Naive B cell (primary cell): ENCODE measurements around the gene OXA1L. TPM values are rescaled to one million over a fixed set of nuclear protein-coding genes. Genes with fewer than 3 reads are reported as not detected.

Experiments
- ATAC-seq, 2 donors: fragments of 150-1000 bp; cut with Tn5 transposase; 2 replicates each; pipeline ENCODE4 v1.10.0; 2021; ENCODE audit warnings: low read depth in 2 of 2, mild to moderate bottlenecking in 2 of 2, moderate library complexity in 2 of 2
- DNase-seq: peaks from one replicate; pipeline ENCODE4 v3.0.0; 2022
- H3K27ac Mint-ChIP-seq, 6 donors: one replicate each; pipeline ENCODE4 v1.8.0; 2020 to 2022; ENCODE audit warnings: mild to moderate bottlenecking in 6 of 6, mixed read lengths in 6 of 6, moderate library complexity in 5 of 6, inconsistent platforms in 2 of 6
- H3K27me3 Mint-ChIP-seq, 3 donors: one replicate each; pipeline ENCODE4 v1.8.0; 2021 to 2022; ENCODE audit warnings: mixed read lengths in 3 of 3, mild to moderate bottlenecking in 1 of 3
- H3K36me3 Mint-ChIP-seq, 2 donors: one replicate each; pipeline ENCODE4 v1.8.0; 2020 to 2022; ENCODE audit warnings: mixed read lengths in 2 of 2, inconsistent platforms in 1 of 2, mild to moderate bottlenecking in 1 of 2
- H3K4me1 Mint-ChIP-seq, 3 donors: one replicate each; pipeline ENCODE4 v1.8.0; 2020 to 2022; ENCODE audit warnings: mixed read lengths in 3 of 3, inconsistent platforms in 1 of 3, mild to moderate bottlenecking in 1 of 3, moderate library complexity in 1 of 3
- H3K4me3 Mint-ChIP-seq, 8 donors: one replicate each; pipeline ENCODE4 v1.8.0; 2020 to 2022; ENCODE audit warnings: mild to moderate bottlenecking in 8 of 8, mixed read lengths in 8 of 8, moderate library complexity in 8 of 8, inconsistent platforms in 2 of 8
- H3K9me3 Mint-ChIP-seq, 7 donors: one replicate each; pipeline ENCODE4 v1.8.0; 2020 to 2022; ENCODE audit warnings: mixed read lengths in 7 of 7, mild to moderate bottlenecking in 5 of 7, inconsistent platforms in 2 of 7, moderate library complexity in 1 of 7
- polyA plus RNA-seq, 6 donors: library from polyadenylated mRNA; unstranded; fragments of 300-500 nt; fragmentation: Illumina TruSeq; gene quantifications; one replicate each; pipeline ENCODE4 v1.2.3, GENCODE V29; 2021; ENCODE audit warnings: low read depth in 6 of 6

Gene OXA1L
- polyA plus RNA-seq, 6 donors from 2014 or later, result 56.9 to 83.5 (median 74.4) TPM

DNA sequence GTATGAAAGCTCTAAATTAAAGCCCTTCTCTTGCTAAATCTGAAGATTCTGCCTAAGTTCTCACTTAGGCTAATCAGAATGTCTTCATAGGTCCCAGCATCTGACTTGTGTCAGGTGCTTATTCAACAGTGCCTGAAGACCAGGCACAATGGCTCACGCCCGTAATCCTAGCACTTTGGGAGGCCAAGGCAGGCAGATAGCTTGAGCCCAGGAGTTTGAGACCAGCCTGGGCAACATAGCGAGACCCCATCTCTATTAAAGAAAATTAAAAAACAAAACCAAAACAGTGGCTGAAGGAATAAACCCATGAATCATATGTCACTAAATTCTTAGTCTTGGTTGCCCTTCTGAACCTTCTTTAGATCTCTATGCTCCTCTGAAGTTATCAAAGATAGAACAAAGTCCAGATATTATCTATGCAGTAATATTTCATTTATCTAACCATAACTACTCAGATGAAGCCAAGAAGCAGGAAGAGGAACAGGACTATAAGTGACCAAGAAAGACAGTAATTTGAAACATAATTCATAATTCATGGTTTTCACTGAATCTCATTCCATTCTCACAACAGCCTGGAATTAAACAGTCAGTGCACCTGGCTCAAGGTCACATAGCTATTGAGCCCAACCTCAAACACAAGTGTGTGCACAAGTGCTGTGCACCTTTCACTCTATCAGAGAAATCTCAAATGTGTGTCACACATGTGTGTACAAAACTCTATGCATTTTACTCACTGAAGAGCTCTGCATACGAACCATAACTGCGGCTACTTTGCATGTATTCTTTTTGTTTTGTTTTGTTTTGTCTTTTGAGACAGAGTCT, 42.1 kb downstream of the OXA1L start:
- H3K4me1 Mint-ChIP-seq, result peaks cover 54 to 88% (median 69%) of the 10 kb centered on the region in 3 donors
- no peaks in the 10 kb centered on the region for H3K9me3 Mint-ChIP-seq
- DNase-seq, result no peak
- H3K27me3 Mint-ChIP-seq, result no peaks in the 10 kb centered on the region
- no peaks in the 10 kb centered on the region for H3K36me3 Mint-ChIP-seq
- H3K4me3 Mint-ChIP-seq, result peak overlapping the region in 4 of 8 donors; percentile 24 to 51 (median 36)
- no peak for ATAC-seq
- H3K27ac Mint-ChIP-seq, result peak overlapping the region; percentile 0 to 78 (median 54)

DNA sequence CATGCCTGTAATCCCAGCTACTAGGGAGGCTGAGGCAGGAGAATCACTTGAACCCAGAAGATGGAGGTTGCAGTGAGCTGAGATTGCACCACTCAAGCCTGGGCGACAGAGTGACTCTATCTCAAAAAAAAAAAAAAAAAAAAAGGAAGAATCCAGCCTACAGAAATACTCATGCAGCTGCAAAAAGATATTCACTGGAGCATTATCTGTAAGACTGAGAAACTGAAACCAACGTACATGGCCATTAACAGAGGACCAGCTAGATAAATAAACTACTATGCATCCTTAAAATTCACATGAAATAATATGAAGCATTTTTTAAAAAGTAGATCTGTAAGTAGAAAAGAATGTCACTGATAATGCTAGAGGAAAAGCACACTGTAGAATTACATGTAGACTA, 45.2 kb downstream of the OXA1L start:
- no peaks in the 10 kb centered on the region for H3K36me3 Mint-ChIP-seq
- H3K4me3 Mint-ChIP-seq, result peak overlapping the region; percentile 23 to 91 (median 57)
- no peak for DNase-seq
- H3K4me1 Mint-ChIP-seq, result peaks cover 52 to 87% (median 68%) of the 10 kb centered on the region in 3 donors
- H3K27me3 Mint-ChIP-seq, result no peaks in the 10 kb centered on the region
- peak overlapping the region in 5 of 6 donors; percentile 68 to 98 (median 84) for H3K27ac Mint-ChIP-seq
- H3K9me3 Mint-ChIP-seq, result peaks cover 0 to 2% (median 0%) of the 10 kb centered on the region in 7 donors
- peak; percentile 61 for ATAC-seq

- peaks cover 44 to 83% (median 60%) of the 10 kb centered on the region in 3 donors for H3K4me1 Mint-ChIP-seq
- H3K36me3 Mint-ChIP-seq, result no peaks in the 10 kb centered on the region
- H3K9me3 Mint-ChIP-seq, result peaks cover 0 to 2% (median 0%) of the 10 kb centered on the region in 7 donors
- H3K27me3 Mint-ChIP-seq, result no peaks in the 10 kb centered on the region
- ATAC-seq (no peak), DNase-seq (no peak)
- peak overlapping the region in 7 of 8 donors; percentile 30 to 82 (median 62) for H3K4me3 Mint-ChIP-seq
- peak overlapping the region; percentile 27 to 98 (median 77) for H3K27ac Mint-ChIP-seq
Measured at GRCh38 chr14:22812744-22813143, 46.3 kb downstream of the OXA1L start.

DNA sequence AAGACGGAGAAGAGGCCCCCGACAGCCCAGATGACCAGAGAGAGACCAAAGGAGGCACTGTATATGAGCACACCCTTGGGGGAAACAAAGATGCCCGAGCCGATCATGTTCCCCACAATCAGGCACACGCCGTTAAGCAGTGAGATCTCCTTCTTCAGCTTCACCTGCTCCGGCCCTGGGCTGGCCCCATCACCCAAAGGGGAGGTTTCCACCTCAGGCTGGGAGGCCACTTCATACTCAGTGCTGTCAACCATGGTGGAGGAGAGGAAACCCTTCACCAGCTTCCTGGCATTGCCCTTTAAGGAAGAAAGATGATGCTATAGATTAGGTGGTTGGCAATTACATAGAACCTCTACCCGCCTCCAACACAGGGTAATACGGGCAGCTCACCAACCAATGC, 46.7 kb downstream of the OXA1L start:
- H3K9me3 Mint-ChIP-seq, result peaks cover 0 to 2% (median 0%) of the 10 kb centered on the region in 7 donors
- H3K4me1 Mint-ChIP-seq, result peaks cover 41 to 83% (median 59%) of the 10 kb centered on the region in 3 donors
- ATAC-seq, result no peak
- no peak for DNase-seq
- H3K36me3 Mint-ChIP-seq, result no peaks in the 10 kb centered on the region
- no peaks in the 10 kb centered on the region for H3K27me3 Mint-ChIP-seq
- peak overlapping the region; percentile 27 to 98 (median 77) for H3K27ac Mint-ChIP-seq
- peak overlapping the region in 7 of 8 donors; percentile 30 to 82 (median 62) for H3K4me3 Mint-ChIP-seq

DNA sequence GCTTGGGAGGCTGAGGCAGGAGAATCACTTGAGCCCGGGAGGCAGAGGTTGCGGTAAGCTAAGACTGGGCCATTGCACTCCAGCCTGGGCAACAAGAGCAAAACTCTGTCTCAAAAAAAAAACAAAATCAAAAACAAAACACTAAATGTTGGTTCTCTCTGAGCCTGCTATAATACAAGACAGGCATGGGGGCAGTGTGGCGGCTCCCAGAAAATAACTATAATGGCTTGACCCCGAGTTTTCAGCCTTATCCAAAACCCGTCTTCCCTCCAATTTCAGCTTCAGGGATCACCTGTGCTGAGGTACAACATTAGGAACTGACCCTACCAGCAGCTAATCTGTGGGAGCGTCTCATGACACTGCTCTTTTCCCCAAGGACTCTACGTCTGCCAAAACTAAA, 47.9 kb downstream of the OXA1L start:
- DNase-seq (no peak), ATAC-seq (no peak)
- peak overlapping the region in 3 of 6 donors; percentile 64 to 86 (median 85) for H3K27ac Mint-ChIP-seq
- H3K27me3 Mint-ChIP-seq, result no peaks in the 10 kb centered on the region
- H3K4me3 Mint-ChIP-seq, result peak overlapping the region in 7 of 8 donors; percentile 48 to 87 (median 72)
- peaks cover 0 to 2% (median 0%) of the 10 kb centered on the region in 7 donors for H3K9me3 Mint-ChIP-seq
- H3K36me3 Mint-ChIP-seq, result no peaks in the 10 kb centered on the region
- H3K4me1 Mint-ChIP-seq, result peaks cover 46 to 81% (median 60%) of the 10 kb centered on the region in 3 donors

DNA sequence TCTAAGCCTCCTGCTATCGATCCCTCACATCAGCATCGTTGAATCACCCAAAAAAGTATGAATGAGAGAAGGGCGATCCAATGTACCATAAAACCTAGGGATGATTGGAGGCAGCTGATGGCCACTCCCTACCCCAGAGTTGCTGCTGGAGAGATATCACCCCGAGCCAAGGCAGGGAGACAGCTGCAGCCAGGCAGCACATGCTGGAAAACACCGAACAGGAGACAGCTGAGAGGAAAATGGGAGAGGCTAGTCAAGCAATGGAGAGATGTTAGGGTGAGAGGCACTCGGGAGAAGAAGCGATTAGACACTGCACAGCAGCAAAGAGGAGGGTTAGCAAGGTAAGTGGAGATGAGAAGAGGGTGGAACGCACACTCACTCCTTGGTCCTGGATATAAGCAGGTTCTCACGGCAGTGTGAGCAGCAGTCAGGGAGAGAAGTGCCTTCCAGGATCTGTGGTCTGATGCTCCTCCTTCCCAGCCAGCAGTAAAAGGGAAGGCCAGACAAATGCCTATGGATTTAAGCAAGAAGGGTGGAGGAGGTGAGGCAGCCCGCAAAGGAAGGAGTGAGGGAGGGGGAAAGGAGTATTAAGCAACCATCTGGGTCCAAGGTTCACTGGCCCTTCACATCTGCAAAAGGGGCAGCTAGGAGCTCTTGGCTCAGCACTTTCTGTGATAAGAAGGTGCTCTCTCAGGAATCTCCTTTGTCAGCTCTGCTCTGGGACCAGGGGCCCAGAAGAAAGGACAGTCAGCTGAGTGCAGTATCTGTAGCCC, 48.6 kb downstream of the OXA1L start, which contains the start of gene SLC7A7:
Gene SLC7A7 (minus strand): TSS at position 495 of the 773 bp plus-strand sequence. CDS start 2,037 bp downstream, outside the sequence.
- Mint-ChIP-seq H3K27ac (peak within 1 kb of the TSS; percentile 74 to 96 (median 92)), H3K27me3 (no peaks in the 10 kb centered on the region), H3K4me3 (peak within 1 kb of the TSS; percentile 50 to 87 (median 77)), H3K36me3 (no peaks in the 10 kb centered on the region), H3K4me1 (peaks cover 53 to 83% (median 68%) of the 10 kb centered on the region in 3 donors), H3K9me3 (peaks cover 0 to 2% (median 0%) of the 10 kb centered on the region in 7 donors)
- no peak for ATAC-seq
- no peak for DNase-seq

DNA sequence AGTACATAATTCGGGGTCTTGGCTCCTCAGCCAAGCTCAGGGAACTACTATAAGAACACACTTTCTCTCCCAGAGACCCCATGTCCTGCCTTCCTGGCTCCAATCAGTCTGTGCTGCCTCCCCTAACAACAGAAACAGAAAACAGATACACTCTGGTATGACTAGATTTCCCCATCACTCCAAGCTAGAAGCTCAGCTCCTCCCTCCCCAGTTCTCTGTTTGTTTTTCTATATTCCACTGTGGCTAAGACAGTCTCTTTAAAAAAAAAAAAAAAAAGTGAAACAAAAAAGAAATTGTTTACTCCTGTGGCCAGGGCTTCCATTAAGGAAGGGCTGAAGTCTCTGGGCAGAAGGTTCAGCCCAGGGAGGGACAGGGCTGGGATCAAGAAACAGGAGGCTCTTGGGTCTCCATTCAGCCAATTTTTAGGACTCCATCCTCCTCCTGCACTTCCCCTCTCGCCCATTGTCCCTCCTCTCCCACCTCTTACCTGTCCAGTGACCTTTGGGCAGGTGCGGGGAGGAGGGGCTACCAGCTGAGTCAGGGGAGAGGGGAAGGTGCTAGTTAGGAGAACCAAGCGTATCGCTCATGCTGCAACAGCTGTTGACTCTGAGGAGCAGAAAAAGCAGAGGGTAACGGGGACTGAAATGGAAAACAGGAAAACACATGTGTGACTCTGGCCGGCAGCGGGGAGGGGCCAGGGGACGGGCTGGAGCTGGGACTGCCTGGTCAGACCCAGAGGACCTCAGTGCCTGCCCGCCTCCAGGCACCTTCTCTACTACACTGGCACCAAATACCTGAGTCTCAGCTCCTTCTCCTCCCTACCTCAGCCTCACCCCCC, 52.9 kb downstream of the OXA1L start:
- H3K4me1 Mint-ChIP-seq, result peaks cover 47 to 87% (median 60%) of the 10 kb centered on the region in 3 donors
- no peak for ATAC-seq
- H3K27ac Mint-ChIP-seq, result peak overlapping the region; percentile 65 to 89 (median 84)
- peaks cover 0 to 2% (median 0%) of the 10 kb centered on the region in 7 donors for H3K9me3 Mint-ChIP-seq
- H3K36me3 Mint-ChIP-seq, result no peaks in the 10 kb centered on the region
- no peaks in the 10 kb centered on the region for H3K27me3 Mint-ChIP-seq
- peak overlapping the region in 7 of 8 donors; percentile 40 to 78 (median 65) for H3K4me3 Mint-ChIP-seq
- DNase-seq, result no peak

GRCh38 chr14:22820731-22821130, 54.2 kb downstream of the OXA1L start:
- no peak for ATAC-seq

DNA sequence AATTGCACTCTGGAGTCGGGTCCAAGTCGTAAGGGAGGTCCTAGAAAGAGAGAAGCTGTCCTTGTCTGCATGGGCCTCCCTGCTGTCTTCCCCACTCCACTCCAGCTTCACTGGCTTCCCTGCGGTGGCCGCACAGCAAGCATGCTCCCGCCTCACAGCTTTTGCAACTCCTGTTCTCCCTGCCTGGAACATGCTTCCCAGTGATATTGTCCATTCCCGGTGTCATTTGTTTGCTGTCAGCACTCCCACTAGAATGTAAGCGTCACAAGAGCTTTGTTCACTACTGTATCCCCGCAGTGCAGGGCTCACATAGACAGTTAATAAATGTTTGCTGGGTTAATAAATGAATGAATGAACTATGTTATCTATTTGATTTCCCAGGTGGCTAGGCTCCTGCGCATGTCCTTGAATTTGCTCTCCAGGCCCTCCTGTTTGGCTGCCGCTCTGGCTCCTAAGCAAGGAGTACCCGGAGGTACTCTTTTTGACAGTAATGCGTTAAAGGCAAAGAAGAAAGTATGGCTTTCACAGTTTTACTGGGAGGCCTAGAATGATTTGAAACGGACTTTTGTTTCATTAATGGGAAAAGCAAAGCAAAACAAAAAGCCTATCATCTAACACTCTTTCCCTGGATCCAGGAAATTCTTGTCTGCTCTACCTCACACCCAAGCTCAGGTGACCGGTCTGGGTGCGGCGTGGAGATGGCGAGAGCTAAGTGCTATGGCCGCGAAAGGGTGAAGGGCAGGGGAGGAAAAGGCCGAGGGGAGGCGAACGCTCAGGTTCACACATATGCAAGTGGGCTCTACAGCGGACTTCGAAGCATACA, 54.9 kb downstream of the OXA1L start:
- Mint-ChIP-seq H3K27ac (peak overlapping the region; percentile 45 to 89 (median 84)), H3K36me3 (no peaks in the 10 kb centered on the region), H3K4me1 (peaks cover 34 to 82% (median 56%) of the 10 kb centered on the region in 3 donors), H3K4me3 (peak overlapping the region; percentile 65 to 94 (median 83)), H3K27me3 (no peaks in the 10 kb centered on the region), H3K9me3 (no peaks in the 10 kb centered on the region)
- DNase-seq (no peak), ATAC-seq (no peak)

More at GRCh38 chr14:22820731-22821130, 54.2 kb downstream of the OXA1L start:
- H3K4me1 Mint-ChIP-seq, result peaks cover 36 to 86% (median 58%) of the 10 kb centered on the region in 3 donors
- H3K27me3 Mint-ChIP-seq, result no peaks in the 10 kb centered on the region
- H3K36me3 Mint-ChIP-seq, result no peaks in the 10 kb centered on the region
- H3K27ac Mint-ChIP-seq, result peak overlapping the region in 3 of 6 donors; percentile 12 to 87 (median 44)
- peaks cover 0 to 2% (median 0%) of the 10 kb centered on the region in 7 donors for H3K9me3 Mint-ChIP-seq
- peak overlapping the region in 5 of 8 donors; percentile 9 to 92 (median 73) for H3K4me3 Mint-ChIP-seq
- no peak for DNase-seq

DNA sequence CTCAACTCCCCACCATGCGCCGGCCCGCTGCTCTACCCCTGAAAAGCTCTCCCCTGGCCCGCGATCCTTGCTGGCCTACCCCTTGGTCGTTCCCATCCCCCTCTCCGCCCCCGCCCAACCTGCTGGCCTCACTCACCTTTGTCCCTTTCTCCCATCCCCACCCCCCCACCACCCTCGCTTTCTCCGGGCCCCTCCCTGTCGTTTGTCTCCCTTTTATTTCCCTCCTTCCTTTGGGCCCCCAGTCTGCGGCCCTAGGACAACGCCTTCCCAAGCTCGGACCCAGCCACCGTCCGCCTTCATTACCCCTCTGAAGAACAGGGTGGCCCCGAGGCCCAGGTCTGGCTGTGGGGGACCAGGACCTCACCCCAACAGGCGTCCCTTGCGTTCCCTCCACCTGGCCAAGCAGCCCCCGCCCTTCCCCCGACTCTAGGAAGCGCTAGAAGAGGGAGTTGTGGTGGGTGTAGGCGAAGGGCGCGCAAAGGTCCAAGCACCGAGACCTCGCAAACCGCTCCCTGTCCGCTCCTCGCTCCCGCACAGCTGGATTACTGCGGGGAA, 55.6 kb downstream of the OXA1L start:
- no peaks in the 10 kb centered on the region for H3K36me3 Mint-ChIP-seq
- H3K9me3 Mint-ChIP-seq, result no peaks in the 10 kb centered on the region
- no peak for DNase-seq
- H3K27ac Mint-ChIP-seq, result peak overlapping the region in 5 of 6 donors; percentile 47 to 87 (median 69)
- H3K27me3 Mint-ChIP-seq, result no peaks in the 10 kb centered on the region
- peaks cover 34 to 78% (median 56%) of the 10 kb centered on the region in 3 donors for H3K4me1 Mint-ChIP-seq
- peak overlapping the region; percentile 73 to 94 (median 88) for H3K4me3 Mint-ChIP-seq
- no peak for ATAC-seq
